ENCODE measurements around the gene PXT1.
"Not testable (repeated sequence)": the region's sequence is repeated elsewhere in the genome, so short reads cannot be mapped to it uniquely, and the experiment has no call there.

Gene PXT1

DNA sequence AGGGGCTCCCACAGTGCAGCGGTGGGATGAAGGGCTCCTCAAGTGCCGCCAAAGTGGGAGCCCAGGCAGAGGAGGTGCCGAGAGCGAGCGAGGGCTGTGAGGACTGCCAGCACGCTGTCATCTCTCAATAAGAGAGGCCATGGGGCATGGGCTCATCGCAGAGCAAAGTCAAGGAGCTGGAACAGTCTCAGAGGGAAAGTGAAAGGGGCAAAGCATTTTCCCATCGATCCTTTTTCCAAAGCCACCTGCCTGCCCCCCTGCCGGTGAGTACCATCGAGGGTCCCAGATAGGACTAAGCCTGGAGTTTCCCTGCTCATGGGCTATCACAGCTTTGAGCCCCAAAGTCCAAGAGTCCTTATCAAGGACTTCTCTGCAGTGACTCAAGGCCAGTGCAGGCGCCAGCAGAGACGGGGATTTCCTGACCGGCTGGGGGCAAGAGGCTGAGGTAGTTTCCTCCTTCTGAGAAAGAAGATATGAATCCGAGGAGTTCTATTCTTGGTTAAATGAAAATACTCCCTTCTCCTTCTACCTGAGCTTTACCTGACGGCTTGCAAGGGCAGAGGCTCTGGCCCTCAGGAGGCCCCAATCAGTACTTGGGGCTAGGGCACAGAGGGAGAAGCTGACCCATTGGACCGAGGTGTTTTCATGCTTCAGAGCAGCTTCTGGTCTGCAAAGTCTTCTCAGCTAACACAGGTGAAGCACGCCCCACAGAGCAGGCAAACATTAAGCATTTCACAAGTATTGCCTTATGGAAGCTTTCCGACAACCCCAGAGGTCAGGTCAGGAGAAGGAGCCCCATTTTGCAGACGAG is 77.8 kb downstream of the PXT1 start (continued):
- TF ChIP-seq ZNF24 (tag by site-specific recombination; IDR thresholded peaks at IDR 0.05) (no peak), TCF7L2 (IDR thresholded peaks at IDR 0.05; ENCODE audit: borderline replicate concordance, low read depth, low read length) (no peak), SETDB1 (IDR thresholded peaks at IDR 0.05; ENCODE audit: insufficient read length, low read length) (no peak), ZNF155 (tag by site-specific recombination; IDR thresholded peaks at IDR 0.05) (no peak), ZEB2 (tag by site-specific recombination; IDR thresholded peaks at IDR 0.05) (no peak), ZBTB7A (tag by site-specific recombination; IDR thresholded peaks at IDR 0.05; ENCODE audit: low read depth) (no peak), ZNF221 (tag by site-specific recombination; IDR thresholded peaks at IDR 0.05; ENCODE audit: borderline replicate concordance) (no peak), ZNF777 (tag by site-specific recombination; IDR thresholded peaks at IDR 0.05; ENCODE audit: borderline replicate concordance) (no peak), ZNF248 (tag by site-specific recombination; IDR thresholded peaks at IDR 0.05) (no peak), ZNF701 (tag by site-specific recombination; IDR thresholded peaks at IDR 0.05) (no peak)

GRCh38 chr6:36364061-36364635 is 78.5 kb downstream of the PXT1 start:
- H3K36me3 ChIP-seq (ENCODE audit: control insufficient read depth in 2 of 2, insufficient read depth in 1 of 2, low read length in 2 of 2); POLR2A ChIA-PET; H3K4me3 ChIP-seq (ENCODE audit: low read depth, low read length); H3K27ac ChIP-seq (ENCODE audit: extremely low read depth, low read depth, low read length); H3K9me3 ChIP-seq (ENCODE audit: control insufficient read depth, insufficient read depth, low read depth, low read length); H3K4me1 ChIP-seq (ENCODE audit: control insufficient read depth, insufficient read depth, low read length): not testable (repeated sequence)
- CTCF ChIA-PET = interaction anchor here (0.7 to 11.6 kb wide), 6 partner anchors 19 to 322 kb away, joined by 3 to 234 read pairs (median 4); partner anchors contain the start of gene BNIP5

DNA sequence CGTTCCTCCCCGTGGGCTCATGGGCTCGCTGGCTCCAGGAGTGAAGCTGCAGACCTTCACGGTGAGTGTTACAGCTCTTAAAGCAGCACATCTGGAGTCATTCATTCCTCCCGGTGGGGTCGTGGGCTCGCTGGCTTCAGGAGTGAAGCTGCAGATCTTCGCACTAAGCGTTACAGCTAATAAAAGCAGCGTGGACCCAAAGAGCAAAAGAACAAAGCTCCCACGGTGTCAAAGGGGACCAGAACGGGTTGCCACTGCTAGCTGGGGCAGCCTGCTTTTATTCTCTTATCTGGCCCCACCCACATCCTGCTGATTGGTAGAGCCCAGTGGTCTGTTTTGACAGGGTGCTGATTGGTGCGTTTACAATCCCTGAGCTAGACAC is 79.3 kb downstream of the PXT1 start:
- not testable (repeated sequence) for H3K4me3 ChIP-seq (ENCODE audit: low read depth, low read length); H3K9me3 ChIP-seq (ENCODE audit: control insufficient read depth, insufficient read depth, low read depth, low read length); H3K27ac ChIP-seq (ENCODE audit: extremely low read depth, low read depth, low read length); H3K36me3 ChIP-seq (ENCODE audit: control insufficient read depth in 2 of 2, insufficient read depth in 1 of 2, low read length in 2 of 2); H3K4me1 ChIP-seq (ENCODE audit: control insufficient read depth, insufficient read depth, low read length)
- POLR2A ChIA-PET = interaction anchor here (0.6 to 0.7 kb wide), 2 partner anchors 52 to 106 kb away, joined by 3 read pairs; no protein-coding TSS in a partner anchor
- CTCF ChIA-PET = interaction anchor here (0.7 to 11.6 kb wide), 5 partner anchors 11 to 322 kb away, joined by 3 to 234 read pairs (median 12); partner anchors contain the start of gene BNIP5

DNA sequence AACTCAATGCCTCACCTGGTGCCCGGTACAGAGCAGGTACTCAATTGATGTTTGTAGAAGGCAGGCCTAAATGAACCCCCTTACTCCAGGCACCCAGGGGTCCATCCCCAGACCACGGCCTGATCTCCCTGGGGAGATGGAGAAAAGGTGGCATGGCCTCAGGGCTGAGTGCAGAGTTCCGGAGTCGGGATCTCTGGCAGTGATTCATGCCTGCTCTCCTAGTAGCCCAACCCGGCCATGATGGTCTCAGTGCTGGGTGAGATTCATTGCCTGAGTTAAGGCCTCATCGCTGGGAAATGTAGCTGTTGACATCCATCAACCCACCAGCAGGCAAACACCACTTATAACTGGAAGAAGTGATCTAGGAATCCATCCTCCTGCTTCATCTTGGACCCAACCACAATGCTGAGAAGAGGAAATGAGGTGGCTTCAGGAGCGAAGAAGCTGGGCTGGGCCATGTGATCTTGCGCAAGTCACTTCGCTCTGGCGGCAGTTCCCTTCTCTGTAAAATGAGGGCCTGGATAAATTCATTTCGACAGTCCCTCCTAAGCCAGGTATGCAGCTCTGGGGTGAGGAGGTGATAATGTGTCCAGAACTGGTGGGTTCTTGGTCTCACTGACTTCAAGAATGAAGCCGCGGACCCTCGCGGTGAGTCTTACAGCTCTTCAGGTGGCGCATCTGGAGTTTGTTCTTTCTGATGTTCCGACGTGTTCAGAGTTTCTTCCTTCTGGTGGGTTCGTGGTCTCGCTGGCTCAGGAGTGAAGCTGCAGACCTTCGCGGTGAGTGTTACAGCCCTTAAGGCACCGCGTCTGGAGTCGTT is 79.9 kb downstream of the PXT1 start:
- H3K4me1 ChIP-seq (ENCODE audit: control insufficient read depth, insufficient read depth, low read length) = no peaks in the 10 kb centered on the region
- TF ChIP-seq ZNF544 (tag by site-specific recombination; IDR thresholded peaks at IDR 0.05) = no peak
- TF ChIP-seq ZNF391 (tag by site-specific recombination; IDR thresholded peaks at IDR 0.05; ENCODE audit: borderline replicate concordance, low read depth) = no peak
- no peak for TF ChIP-seq ZNF658 (tag by site-specific recombination; IDR thresholded peaks at IDR 0.05)
- TF ChIP-seq YY2 (tag by site-specific recombination; IDR thresholded peaks at IDR 0.05) = no peak
- no peak for TF ChIP-seq ZNF148 (tag by site-specific recombination; IDR thresholded peaks at IDR 0.05; ENCODE audit: borderline replicate concordance)
- no peak for TF ChIP-seq ATF2 (tag by site-specific recombination; IDR thresholded peaks at IDR 0.05; ENCODE audit: low read depth)
- TF ChIP-seq ZNF350 (tag by site-specific recombination; IDR thresholded peaks at IDR 0.05) = no peak
- TF ChIP-seq GLIS2 (tag by site-specific recombination; IDR thresholded peaks at IDR 0.05) = no peak
- H3K27ac ChIP-seq (ENCODE audit: extremely low read depth, low read depth, low read length) = no peak overlapping the region
- no peak overlapping the region for H3K4me3 ChIP-seq (ENCODE audit: low read depth, low read length)
- H3K9me3 ChIP-seq (ENCODE audit: control insufficient read depth, insufficient read depth, low read depth, low read length) = no peaks in the 10 kb centered on the region
- ChIA-PET POLR2A (interaction anchor here (0.6 to 0.7 kb wide), 2 partner anchors 52 to 106 kb away, joined by 3 read pairs; no protein-coding TSS in a partner anchor), CTCF (interaction anchor here (0.7 to 11.6 kb wide), 5 partner anchors 11 to 59 kb away, joined by 3 to 234 read pairs (median 12); partner anchors contain the start of gene BNIP5)
- H3K36me3 ChIP-seq (ENCODE audit: control insufficient read depth in 2 of 2, insufficient read depth in 1 of 2, low read length in 2 of 2) = no peaks in the 10 kb centered on the region

Data from HEK293 (cell line).